GM12864 (cell line): ENCODE data around the gene AP5Z1.

Source experiments
- DNase-seq: peaks from one replicate; pipeline ENCODE4 v3.0.0-alpha.2; 2011; ENCODE audit warnings: low read depth
- H3K4me3 ChIP-seq: 2 replicates; pipeline ENCODE4 v1.5.1; 2011; ENCODE audit warnings: mild to moderate bottlenecking, low read depth, low read length, control low read depth
- CTCF ChIP-seq: IDR thresholded peaks from 2 replicates; pipeline ENCODE4 v1.5.1; 2011; ENCODE audit warnings: low read depth, mild to moderate bottlenecking, moderate library complexity, low read length, control low read depth, inconsistent platforms; ENCODE audit errors: missing control alignments

AP5Z1 gene

GRCh38 chr7:4730971-4731370, 44.5 kb upstream of the AP5Z1 start:
- DNase-seq: no peak

GRCh38 chr7:4731803-4732202, 43.6 kb upstream of the AP5Z1 start:
- no peak for TF ChIP-seq CTCF
- no peak overlapping the region for H3K4me3 ChIP-seq
- DNase-seq: no peak

More at GRCh38 chr7:4730971-4731370, 44.5 kb upstream of the AP5Z1 start:
- TF ChIP-seq CTCF: no peak
- H3K4me3 ChIP-seq: no peak overlapping the region

GRCh38 chr7:4733936-4734528, 41.4 kb upstream of the AP5Z1 start:
- DNase-seq: no peak
- no peak for TF ChIP-seq CTCF
- H3K4me3 ChIP-seq: no peak overlapping the region

GRCh38 chr7:4734587-4735345, 40.7 kb upstream of the AP5Z1 start:
- no peak for TF ChIP-seq CTCF
- no peak for DNase-seq
- no peak overlapping the region for H3K4me3 ChIP-seq

GRCh38 chr7:4737300-4737699, 38.1 kb upstream of the AP5Z1 start:
- TF ChIP-seq CTCF: no peak
- H3K4me3 ChIP-seq: no peak overlapping the region

GRCh38 chr7:4738711-4739527, 36.5 kb upstream of the AP5Z1 start:
- H3K4me3 ChIP-seq: no peak overlapping the region

More at GRCh38 chr7:4737300-4737699, 38.1 kb upstream of the AP5Z1 start:
- DNase-seq: no peak

More at GRCh38 chr7:4738711-4739527, 36.5 kb upstream of the AP5Z1 start:
- DNase-seq: no peak
- TF ChIP-seq CTCF: no peak
